Spleen (tissue), 11 donors: ENCODE results near the gene GSK3B. TPM values are rescaled to one million over a fixed set of nuclear protein-coding genes. Genes with fewer than 3 reads are reported as not detected.

Source experiments
- DNase-seq: peaks from one replicate; pipeline ENCODE4 v3.0.0-alpha.2; 2020
- H3K27ac ChIP-seq, 8 donors: fragments of 200-600 bp; sonication (generic) in 7 of 8; 1 replicate in 4 of 8; 2 replicates in 4 of 8; pipeline versions ENCODE4 v1.5.0 to v1.8.0; 2016 to 2021; ENCODE audit warnings: inconsistent platforms in 4 of 8, mild to moderate bottlenecking in 4 of 8, moderate library complexity in 1 of 8
- H3K27me3 ChIP-seq, 7 donors: fragments of 200-600 bp; sonication (generic) in 6 of 7; replicated peaks in 1 of 7; 1 replicate in 4 of 7; 2 replicates in 3 of 7; pipeline versions ENCODE4 v1.5.0 to v1.8.0; 2016 to 2021; ENCODE audit warnings: inconsistent platforms in 3 of 7, mild to moderate bottlenecking in 1 of 7
- H3K36me3 ChIP-seq, 6 donors: fragments of 200-600 bp; sonication (generic) in 5 of 6; 1 replicate in 4 of 6; 2 replicates in 2 of 6; pipeline versions ENCODE4 v1.5.0 to v1.8.0; 2016 to 2021; ENCODE audit warnings: inconsistent platforms in 2 of 6
- H3K4me1 ChIP-seq, 6 donors: fragments of 200-600 bp; sonication (generic) in 5 of 6; 1 replicate in 3 of 6; 2 replicates in 3 of 6; pipeline versions ENCODE4 v1.5.0 to v1.8.0; 2016 to 2021; ENCODE audit warnings: inconsistent platforms in 3 of 6
- H3K4me3 ChIP-seq, 8 donors: fragments of 200-600 bp; sonication (generic) in 7 of 8; 1 replicate in 4 of 8; 2 replicates in 4 of 8; pipeline versions ENCODE4 v1.5.0 to v1.8.0; 2016 to 2021; ENCODE audit warnings: inconsistent platforms in 4 of 8, mild to moderate bottlenecking in 4 of 8, moderate library complexity in 2 of 8
- H3K9me3 ChIP-seq, 8 donors: fragments of 200-600 bp; sonication (generic) in 7 of 8; 1 replicate in 4 of 8; 2 replicates in 4 of 8; pipeline versions ENCODE4 v1.5.0 to v1.8.0; 2016 to 2021; ENCODE audit warnings: inconsistent platforms in 4 of 8
- CTCF ChIP-seq, 11 experiments: fragments of 200-600 bp in 7 of 11; fragments of 450-650 bp in 4 of 11; sonication (generic) in 4 of 11; IDR thresholded peaks in 8 of 11; conservative IDR thresholded peaks in 3 of 11; 1 replicate in 7 of 11; 2 replicates in 4 of 11; pipeline versions ENCODE4 v1.4.0 to v1.8.0; 2016 to 2021; ENCODE audit warnings: antibody characterized with exemption in 11 of 11, inconsistent platforms in 4 of 11, mild to moderate bottlenecking in 1 of 11
- POLR2A ChIP-seq, 3 donors: fragments of 450-650 bp; IDR thresholded peaks; one replicate each; pipeline ENCODE4 v1.5.1; 2017; ENCODE audit warnings: antibody characterized with exemption in 3 of 3, mild to moderate bottlenecking in 1 of 3
- POLR2AphosphoS5 ChIP-seq, 3 donors: sonication (generic); formaldehyde crosslinking; IDR thresholded peaks; one replicate each; pipeline ENCODE4 v1.5.1; 2017; ENCODE audit warnings: antibody characterized with exemption in 3 of 3
- WGBS, 5 donors: extraction: QIAGEN DNeasy Blood & Tissue Kit in 3 of 5; methylation state at CpG; one replicate each; pipeline versions ENCODE4 v1.1.5 to v1.1.7; 2013 to 2018; 5-methylcytosine and 5-hydroxymethylcytosine counted together
- intact Hi-C: fragments of 100-400 bp; cut with DNase I; formaldehyde crosslinking; loops from one replicate; pipeline ENCODE4 v1.15.0; 2023; ENCODE audit warnings: low total_unique reads
- polyA plus RNA-seq, 3 donors: library from polyadenylated mRNA; stranded (reverse); fragments of 200-250 nt; gene quantifications; one replicate each; pipeline ENCODE4 v1.2.1, GENCODE V29; 2013
- total RNA-seq, 7 donors: library from RNA; depleted of rRNA in 3 of 7; stranded (reverse); fragments of >200 nt in 3 of 7; fragmentation: NEBNext Ultra II Directional in 4 of 7; extraction: Animal tissue kit (Norgen Biotek cat#: 25700) in 4 of 7; gene quantifications; one replicate each; pipeline versions ENCODE4 v1.1.0 to v1.2.1, GENCODE V29; 2016 to 2021
- donor health status: healthy with polysubstance abuse.
- donor health status: DM: no; HTN: no; CAD: no; lungs with moderate emphysema.
- donor health status: DM: no; HTN: no; CAD: no.
- donor health status: Bipolar disorder and iron deficiency.
- donor health status: healthy.
- donor health status: DM: no; HTN: no; CAD: no.
- donor health status: DM: yes; HTN: yes; CAD: no.

GSK3B gene
- total and polyA plus RNA-seq, 10 donors = 4.7 to 62.2 (median 53.1) TPM

DNA sequence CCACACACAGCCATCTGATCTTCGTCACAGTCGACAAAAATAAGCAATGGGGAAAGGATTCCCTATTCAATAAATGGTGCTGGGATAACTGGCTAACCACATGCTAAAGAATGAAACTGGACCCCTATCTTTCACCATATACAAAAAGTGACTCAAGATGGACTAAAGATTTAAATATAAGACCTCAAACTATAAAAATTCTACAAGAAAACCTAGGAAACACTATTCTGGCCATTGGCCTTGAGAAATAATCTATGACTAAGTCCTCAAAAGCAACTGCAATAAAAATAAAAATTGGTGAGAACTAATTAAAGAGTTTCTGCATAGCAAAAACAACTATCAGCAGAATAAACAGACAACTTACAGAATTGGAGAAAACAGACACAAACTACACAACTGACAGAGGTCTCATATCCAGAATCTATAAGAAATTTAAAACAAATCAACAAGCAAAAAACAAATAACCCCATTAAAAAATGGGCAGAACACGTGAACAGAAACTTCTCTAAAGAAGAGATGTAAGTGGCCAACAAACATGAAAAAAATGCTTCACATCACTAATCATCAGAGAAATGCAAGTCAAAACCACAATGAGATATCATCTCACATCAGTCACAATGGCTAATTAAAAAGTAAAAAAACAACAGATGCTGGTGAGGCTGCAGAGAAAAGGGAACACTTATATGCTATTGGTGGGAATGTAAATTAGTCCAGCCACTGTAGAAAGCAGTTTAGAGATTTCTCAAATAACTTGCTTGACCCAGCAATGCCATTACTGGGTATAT, 208.3 kb downstream of the GSK3B start:
- Histone ChIP-seq H3K4me1 (no peaks in the 10 kb centered on the region), H3K9me3 (peaks cover 0 to 27% (median 21%) of the 10 kb centered on the region in 8 donors), H3K4me3 (no peak overlapping the region), H3K27ac (no peak overlapping the region), H3K36me3 (peaks cover 0 to 60% (median 7%) of the 10 kb centered on the region in 6 donors), H3K27me3 (no peaks in the 10 kb centered on the region)
- DNase-seq = no peak
- 92 to 96% (median 95%) methylated on average over 3 of the region's 3 CpGs for WGBS, 5 donors
- TF ChIP-seq POLR2AphosphoS5 (IDR thresholded peaks at IDR 0.05) = no peak
- TF ChIP-seq POLR2A (IDR thresholded peaks at IDR 0.05) = no peak
- no peak for TF ChIP-seq CTCF (IDR thresholded peaks at IDR 0.05 in 8 of 11, conservative IDR thresholded peaks at IDR 0.05 in 3 of 11)
- intact Hi-C loops = no loop called here

DNA sequence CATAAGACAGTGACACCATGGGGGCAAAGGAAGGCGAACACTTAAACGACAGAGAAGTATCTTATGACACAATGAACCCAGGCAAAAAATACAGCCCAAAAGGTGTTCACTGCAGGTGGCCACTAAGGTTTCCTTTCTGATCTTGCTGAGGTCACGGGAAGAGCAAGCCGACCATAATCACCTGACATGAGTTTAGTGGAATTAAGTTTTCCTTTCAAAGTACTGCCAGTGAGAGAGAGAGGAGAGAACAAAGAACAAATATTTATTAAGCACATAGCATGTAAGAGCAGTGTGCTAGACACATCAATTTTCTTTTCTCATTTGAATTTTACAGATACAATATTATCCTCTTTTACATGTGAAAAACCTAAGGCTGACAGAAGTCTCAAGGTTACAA, 210.1 kb downstream of the GSK3B start:
- intact Hi-C loops = no loop called here

DNA sequence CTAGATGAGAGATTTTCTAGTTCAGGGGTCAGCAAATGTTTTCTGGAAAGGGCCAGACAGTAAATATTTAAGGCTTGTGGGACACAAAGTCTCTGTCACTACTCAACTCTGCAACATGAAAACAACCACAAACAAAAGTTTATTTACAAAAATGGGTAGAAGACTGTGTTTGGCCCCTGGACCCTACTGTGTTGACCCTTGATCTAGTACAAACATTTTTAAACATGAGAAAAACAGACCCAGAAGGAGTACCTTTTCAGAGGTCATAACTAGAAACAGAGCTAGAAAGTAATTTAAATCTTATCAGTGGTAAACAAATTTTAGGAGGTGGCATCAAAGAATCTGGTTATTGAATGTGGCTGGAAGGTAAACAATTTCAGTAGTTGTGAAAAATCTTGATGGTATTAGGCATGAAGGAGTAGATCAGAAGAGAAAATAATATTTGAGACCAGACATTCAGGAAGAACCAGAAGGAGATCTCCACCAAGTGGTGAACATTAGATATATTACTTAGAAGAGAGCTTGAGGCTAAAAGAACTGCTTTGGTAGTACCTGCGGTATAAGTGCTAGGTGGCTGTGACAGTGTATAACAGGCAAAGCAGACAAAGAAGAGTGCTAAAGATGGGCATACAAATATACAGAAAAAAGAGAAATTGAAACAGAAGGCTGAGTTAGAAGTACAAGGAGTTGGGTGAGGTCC, 210.6 kb downstream of the GSK3B start:
- Histone ChIP-seq H3K4me3 (no peak overlapping the region), H3K4me1 (no peaks in the 10 kb centered on the region), H3K9me3 (peaks cover 0 to 13% (median 10%) of the 10 kb centered on the region in 8 donors), H3K27me3 (no peaks in the 10 kb centered on the region), H3K27ac (no peak overlapping the region), H3K36me3 (peaks cover 0 to 65% (median 13%) of the 10 kb centered on the region in 6 donors)
- TF ChIP-seq POLR2A (IDR thresholded peaks at IDR 0.05) = no peak
- TF ChIP-seq CTCF (IDR thresholded peaks at IDR 0.05 in 8 of 11, conservative IDR thresholded peaks at IDR 0.05 in 3 of 11) = no peak
- no peak for TF ChIP-seq POLR2AphosphoS5 (IDR thresholded peaks at IDR 0.05)
- DNase-seq = no peak
- intact Hi-C loops = no loop called here
- WGBS, 5 donors = 87 to 100% (median 97%) methylated on average over 1 of the region's 1 CpG

More for the DNA sequence above, 210.1 kb downstream of the GSK3B start:
- Histone ChIP-seq H3K9me3 (peaks cover 0 to 19% (median 16%) of the 10 kb centered on the region in 8 donors), H3K4me3 (no peak overlapping the region), H3K36me3 (peaks cover 0 to 67% (median 13%) of the 10 kb centered on the region in 6 donors), H3K4me1 (no peaks in the 10 kb centered on the region), H3K27me3 (no peaks in the 10 kb centered on the region), H3K27ac (no peak overlapping the region)
- DNase-seq = no peak
- 92 to 97% (median 94%) methylated on average over 4 of the region's 4 CpGs for WGBS, 5 donors
- no peak for TF ChIP-seq CTCF (IDR thresholded peaks at IDR 0.05 in 8 of 11, conservative IDR thresholded peaks at IDR 0.05 in 3 of 11)

- intact Hi-C loops = no loop called here
- H3K4me1 ChIP-seq = no peaks in the 10 kb centered on the region
- H3K9me3 ChIP-seq = no peaks in the 10 kb centered on the region
- H3K27me3 ChIP-seq = no peaks in the 10 kb centered on the region
- H3K36me3 ChIP-seq = peaks cover 0 to 62% (median 13%) of the 10 kb centered on the region in 6 donors
- H3K27ac ChIP-seq = no peak overlapping the region
- no peak overlapping the region for H3K4me3 ChIP-seq
- TF ChIP-seq CTCF (IDR thresholded peaks at IDR 0.05 in 8 of 11, conservative IDR thresholded peaks at IDR 0.05 in 3 of 11) = no peak
- TF ChIP-seq POLR2AphosphoS5 (IDR thresholded peaks at IDR 0.05) = no peak
- no peak for TF ChIP-seq POLR2A (IDR thresholded peaks at IDR 0.05)
- no peak for DNase-seq
- WGBS, 5 donors = 94 to 100% (median 96%) methylated on average over 1 of the region's 1 CpG
These were observed 213.3 kb downstream of the GSK3B start for GRCh38 chr3:119880966-119881365.
